ENCODE measurements around the gene CCDC57.
"Not testable (repeated sequence)": the region's sequence is repeated elsewhere in the genome, so short reads cannot be mapped to it uniquely, and the experiment has no call there.

Gene CCDC57

DNA sequence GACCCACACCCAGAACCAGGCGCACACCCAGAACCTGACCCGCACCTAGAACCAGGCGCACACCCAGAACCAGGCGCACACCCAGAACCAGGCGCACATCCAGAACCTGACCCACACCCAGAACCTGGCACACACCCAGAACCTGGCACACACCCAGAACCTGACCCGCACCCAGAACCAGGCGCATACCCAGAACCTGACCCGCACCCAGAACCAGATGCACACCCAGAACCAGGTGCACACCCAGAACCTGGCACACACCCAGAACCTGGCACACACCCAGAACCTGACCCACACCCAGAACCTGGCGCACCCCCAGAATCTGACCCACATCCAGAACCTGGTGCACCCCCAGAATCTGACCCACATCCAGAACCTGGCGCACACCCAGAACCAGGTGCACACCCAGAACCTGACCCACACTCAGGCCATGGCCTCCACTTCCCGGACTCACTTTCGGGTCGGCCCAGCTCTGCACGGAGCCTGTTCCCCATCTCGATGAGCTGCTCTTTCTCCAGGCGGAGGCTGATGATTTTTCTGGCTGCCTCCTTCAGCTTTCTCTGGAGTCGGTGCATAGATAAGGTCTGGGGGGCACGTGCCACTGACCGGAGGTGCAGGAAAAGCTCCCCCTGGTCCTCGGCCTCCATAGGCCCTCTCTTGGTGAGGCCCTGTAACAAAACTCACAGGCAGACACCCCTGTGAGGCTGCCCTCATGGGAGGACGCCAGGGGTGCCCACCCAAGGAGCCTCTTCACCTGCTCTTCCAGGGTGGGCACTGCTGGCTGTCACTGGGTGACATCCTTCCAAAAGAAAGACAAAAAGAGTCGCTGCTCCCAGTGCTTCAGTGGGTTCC, 61.3 kb downstream of the CCDC57 start:
- no peak for DNase-seq

DNA sequence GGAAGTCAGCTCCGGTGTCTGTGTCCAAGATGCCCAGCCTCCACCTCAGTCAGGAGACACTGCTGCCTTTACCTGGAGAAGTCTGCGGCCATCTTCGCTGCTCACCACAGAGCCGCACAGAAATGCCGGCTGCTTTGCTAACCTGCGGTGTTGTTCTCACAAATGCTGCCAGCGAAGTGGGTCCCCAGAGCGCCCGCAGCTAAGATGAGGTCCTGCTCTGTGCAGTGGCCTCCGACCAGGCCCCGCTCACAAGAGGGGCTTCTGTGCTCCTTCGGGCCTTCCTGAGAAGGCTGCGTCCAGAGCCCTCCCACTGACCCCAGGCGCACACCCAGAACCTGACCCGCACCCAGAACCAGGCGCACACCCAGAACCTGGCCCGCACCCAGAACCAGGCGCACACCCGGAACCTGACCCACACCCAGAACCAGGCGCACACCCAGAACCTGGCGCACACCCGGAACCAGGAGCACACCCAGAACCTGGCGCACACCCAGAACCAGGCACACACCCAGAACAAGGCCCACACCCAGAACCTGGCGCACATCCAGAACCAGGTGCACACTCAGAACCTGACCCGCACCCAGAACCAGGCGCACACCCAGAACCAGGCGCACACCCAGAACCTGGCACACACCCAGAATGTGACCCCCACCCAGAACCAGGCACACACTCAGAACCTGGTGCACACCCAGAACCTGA, 63.1 kb downstream of the CCDC57 start:
- DNase-seq = no peak

DNA sequence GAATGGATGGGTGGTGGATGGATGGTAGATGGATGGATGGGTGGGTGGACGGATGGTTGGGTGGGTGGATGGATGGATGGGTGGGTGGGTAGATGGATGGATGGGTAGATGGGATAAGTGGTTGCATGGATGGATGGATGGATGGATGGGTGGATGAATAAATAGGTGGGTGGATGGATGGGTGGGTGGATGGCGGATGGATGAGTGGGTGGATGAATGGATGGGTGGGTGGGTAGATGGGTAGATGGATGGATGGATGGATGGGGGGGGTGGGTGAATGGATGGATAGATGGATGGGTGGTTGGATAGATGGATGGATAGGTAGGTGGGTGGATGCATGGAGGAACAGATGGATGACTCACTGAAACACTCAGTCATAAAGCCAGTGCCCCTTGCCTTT, 63.6 kb downstream of the CCDC57 start:
- no peak for DNase-seq

DNA sequence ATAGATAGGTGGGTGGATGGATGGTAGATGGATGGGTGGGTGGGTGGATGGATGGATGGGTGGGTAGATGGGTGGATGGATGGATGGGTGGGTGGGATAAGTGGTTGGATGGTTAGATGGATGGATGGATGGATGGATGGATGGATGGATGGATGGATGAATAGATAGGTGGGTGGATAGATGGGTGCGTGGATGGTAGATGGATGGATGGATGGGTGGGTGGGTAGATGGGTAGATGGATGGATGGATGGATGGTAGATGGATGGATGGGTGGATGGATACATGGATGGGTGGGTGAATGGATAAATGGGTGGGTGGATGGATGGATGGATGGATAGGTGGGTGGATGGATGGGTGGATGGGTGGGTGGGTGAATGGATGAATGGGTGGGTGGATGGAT, 64.6 kb downstream of the CCDC57 start:
- no peak for DNase-seq

DNA sequence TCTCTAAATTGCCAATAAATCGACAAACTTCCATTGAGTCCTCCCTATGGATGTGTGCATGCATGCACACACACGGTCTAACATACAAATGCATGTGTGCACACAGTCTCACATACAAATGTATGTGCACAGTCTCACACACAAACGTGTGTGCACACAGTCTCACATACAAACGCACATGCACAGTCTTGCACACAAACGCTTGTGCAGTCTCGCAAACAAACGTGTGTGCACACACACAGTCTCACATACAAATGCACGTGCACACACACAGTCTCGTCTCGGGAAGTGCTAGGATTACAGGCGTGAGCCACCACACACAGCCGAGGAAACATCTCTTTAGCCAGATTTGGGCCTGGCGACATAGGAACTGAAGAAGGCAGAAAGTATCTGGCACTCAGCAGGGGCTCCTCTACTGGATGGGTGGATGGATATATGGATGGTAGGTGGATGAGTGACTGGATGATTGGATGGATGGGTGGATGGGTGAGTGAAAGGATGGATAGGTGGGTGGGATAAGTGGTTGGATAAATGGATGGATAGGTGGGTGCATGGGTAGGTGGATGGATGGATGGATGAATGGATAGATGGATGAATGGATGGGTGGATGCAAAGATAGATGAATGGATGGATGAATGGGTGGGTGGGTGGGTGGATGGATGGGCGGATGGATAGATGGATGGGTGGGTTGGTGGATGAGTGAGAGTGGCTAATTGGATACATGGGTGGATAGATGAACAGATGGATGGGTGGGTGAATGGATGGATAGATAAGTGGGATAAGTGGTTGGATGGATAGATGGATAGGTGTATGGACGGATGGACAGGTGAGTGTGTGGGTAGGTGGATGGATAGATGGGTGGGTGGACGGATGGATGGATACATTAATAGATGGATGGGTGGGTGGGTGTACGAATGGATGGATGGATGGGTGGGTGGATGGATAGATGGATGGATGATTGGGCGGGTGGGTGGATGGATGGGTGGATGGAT, 65.7 kb downstream of the CCDC57 start:
- no peak for DNase-seq

DNA sequence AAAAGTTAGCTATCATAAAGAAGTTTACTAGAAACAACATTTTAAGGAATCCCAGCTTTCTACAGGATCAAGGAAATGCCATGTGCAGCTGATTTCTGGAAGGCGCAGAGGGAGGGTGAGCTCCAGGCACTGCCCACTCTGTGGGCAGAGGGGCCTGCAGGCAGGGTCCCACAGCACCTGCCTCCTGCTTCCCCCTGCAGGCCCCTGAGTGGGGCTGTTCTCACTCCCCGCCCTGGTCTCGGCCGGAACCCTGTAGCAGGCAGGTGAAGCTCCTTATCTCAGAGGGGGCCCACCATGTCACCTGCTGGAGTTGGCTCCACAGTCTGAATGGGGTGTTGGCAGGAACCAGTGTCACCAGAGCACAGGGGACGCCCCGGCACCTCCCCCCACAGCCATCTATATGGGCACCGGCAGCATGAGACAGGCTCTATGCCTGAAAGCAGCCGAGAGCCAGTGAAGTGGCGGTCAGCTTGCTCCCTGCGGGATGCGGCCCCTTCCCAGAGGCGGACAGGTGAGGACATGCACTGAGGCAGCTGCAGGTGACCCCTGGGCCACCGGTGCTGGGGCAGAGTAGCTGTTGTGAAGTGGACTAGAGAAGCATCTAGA, 67.0 kb downstream of the CCDC57 start:
- DNase-seq = no peak

DNA sequence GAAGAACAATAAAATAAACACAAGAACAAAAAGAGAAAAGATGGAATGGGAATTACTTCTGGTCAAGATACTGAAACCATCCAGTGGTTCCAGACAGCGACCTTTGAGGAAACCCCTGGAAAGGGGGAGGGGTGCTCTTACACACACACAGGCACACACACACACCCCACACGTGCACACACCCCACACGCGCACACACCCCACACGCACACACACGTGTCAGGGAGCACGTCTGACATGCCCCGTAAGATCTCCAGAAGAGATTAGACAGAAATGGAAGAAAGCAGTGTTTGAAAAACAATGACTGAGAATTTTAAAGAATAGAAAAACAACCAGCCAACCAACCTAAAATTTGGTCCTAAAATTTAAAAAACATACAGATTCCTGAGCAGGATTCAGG, 69.3 kb downstream of the CCDC57 start:
- no peak for DNase-seq

DNA sequence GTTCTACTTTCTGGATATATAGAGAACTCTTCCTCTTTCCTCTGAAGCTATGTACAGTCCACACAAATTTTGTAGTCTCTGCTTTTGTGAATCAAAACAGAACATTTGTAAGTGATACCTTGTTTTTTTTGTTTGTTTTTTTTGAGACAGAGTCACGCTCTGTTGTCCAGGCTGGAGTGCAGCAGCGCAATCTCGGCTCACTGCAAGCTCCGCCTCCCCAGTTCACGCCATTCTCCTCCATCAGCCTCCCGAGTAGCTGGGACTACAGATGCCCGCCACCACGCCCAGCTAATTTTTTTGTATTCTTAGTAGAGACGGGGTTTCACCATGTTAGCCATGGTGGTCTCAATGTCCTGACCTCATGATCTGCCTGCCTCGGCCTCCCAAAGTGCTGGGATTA, 72.7 kb downstream of the CCDC57 start:
- DNase-seq = not testable (repeated sequence)

DNA sequence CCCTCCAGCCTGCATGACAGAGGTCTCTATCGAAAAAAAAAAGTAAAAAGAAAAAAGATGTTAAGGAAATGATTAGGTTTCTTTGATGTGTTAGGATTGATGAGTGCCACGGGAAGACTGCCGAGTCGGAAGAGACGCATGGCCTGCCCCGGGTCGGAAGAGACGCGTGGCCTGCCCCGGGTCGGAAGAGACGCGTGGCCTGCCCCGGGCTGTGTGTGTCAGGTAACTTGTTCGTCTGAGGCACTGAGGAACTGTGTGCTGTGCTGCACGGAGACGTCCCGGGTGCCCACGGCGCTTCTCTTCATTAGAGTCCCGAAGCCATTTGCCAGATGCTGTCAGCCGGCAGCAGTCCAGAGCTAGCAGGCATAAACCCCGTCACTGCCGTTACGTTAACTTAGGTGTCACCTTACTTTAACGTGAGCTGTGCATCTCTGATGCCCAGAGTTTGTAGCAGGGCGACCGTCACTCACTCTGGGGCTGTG, 74.1 kb downstream of the CCDC57 start:
- no peak for DNase-seq

DNA sequence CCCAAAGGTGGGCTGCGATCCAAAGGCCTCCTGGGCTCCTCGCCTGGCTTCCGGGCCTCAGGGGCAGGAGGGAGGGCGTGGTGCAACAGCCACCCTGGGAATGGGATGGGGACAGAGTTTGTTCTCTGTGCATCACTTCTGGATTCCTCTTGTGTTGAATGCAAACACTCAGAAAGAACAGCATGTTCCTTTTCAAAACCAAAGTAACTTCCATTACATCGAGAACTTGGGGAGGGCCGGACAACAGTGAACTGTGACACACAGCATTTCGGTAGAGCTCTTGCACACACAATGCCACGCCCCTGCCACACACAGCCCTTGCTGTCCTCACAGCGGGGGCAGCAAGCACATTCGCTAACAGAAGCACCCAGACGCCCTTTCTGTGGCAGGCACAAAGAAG, 78.5 kb downstream of the CCDC57 start:
- no peak for DNase-seq

DNA sequence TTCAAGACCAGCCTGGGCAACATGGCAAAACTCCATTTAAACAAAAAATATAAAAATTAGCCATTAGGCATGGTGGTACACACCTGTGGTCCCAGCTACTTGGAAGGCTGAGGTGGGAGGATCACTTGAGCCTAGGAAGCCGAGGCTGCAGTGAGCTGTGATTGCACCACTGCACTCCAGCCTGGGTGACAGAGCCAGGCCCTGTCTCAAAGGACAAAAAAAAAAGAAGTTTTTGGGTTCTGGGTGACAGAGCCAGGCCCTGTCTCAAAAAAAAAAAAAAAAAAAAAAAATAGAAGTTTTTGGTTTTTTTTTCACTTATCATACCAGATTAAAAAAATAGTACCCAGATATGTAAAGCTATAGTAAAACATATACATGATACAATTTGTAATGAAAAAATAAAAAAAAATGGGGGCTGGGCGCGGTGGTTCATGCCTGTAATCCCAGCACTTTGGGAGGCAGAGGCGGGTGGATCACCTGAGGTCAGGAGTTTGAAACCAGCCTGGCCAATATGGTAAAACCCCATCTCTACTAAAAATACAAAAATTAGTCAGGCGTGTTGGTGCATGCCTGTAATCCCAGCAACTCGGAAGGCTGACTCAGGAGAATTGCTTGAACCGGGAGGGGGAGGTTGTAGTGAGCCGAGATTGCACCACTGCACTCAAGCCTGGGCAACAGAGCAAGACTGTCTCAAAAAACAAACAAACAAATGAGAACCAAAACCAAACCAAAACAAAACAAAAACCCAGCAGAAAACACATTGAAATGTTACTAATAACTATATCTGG, 79.3 kb downstream of the CCDC57 start:
- DNase-seq = not testable (repeated sequence)

DNA sequence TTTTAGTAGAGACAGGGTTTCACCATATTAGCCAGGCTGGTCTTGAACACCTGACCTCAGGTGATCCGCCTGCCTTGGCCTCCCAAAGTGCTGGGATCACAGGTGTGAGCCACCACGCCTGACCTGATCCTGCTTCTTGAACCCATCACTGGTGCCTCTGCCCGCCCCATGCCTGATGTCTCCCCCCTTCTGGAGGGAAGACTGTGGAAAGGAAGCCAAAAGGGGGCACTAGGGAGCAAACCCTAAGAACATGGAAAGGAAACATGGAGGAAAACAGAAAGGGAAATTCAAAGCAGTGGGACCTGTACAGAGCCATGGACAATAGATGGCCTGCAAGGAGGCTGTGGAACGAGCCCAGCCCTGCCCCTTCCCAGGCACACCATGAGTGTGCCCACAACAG, 83.5 kb downstream of the CCDC57 start:
- DNase-seq = no peak

DNA sequence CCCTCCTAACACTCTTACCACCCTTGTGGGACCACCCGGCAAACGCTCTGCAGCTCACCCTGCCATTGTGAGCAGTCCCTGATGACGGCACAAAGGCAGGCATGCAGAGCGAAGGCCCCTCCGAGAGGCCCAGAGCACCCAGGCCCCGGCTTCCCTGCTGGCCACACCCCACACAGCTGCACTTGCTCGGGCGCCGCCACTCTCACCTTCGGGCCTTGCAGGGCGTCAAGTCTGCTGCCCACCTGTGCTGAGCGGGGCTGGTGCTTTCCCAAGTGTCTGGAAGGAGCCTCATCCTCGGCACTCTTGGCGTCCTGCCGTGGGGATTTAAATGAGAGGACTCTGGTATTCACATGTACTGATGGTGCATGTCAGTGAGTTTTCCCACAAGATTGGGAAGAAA, 84.4 kb downstream of the CCDC57 start:
- no peak for DNase-seq

DNA sequence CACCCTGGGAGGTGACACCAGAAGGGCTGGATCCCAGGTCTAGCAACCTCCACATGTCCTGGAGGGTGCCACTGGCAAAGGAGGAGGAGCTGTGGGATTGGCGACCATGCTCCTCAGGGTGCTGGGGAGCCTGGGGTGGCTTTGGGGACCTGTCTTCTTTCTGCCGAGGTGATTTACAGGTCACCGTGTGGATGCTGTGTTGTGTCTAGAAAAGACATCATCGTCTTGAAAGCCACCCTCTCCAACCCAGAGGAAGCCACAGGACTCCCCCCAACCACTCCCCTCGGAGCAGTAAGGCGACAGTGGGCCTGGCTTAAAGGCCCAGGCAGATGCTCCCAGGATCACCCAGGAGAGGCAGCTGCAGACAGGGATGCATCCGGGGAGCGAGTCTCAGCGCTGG, 84.9 kb downstream of the CCDC57 start:
- peak; percentile 10 to 58 for DNase-seq

DNA sequence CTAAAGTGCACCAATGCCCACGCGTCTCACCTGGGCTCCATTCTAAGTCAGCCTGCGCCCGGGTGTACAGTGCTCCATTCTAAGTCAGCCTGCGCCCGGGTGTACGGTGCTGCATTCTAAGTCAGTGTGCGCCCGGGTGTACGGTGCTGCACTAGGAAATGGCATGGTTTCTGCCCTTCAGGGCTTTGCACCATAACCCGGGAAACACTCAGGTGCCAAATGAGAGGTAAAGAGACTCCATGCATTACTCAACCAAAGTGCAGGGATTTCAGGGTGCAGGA, 85.4 kb downstream of the CCDC57 start:
- no peak for DNase-seq

DNA sequence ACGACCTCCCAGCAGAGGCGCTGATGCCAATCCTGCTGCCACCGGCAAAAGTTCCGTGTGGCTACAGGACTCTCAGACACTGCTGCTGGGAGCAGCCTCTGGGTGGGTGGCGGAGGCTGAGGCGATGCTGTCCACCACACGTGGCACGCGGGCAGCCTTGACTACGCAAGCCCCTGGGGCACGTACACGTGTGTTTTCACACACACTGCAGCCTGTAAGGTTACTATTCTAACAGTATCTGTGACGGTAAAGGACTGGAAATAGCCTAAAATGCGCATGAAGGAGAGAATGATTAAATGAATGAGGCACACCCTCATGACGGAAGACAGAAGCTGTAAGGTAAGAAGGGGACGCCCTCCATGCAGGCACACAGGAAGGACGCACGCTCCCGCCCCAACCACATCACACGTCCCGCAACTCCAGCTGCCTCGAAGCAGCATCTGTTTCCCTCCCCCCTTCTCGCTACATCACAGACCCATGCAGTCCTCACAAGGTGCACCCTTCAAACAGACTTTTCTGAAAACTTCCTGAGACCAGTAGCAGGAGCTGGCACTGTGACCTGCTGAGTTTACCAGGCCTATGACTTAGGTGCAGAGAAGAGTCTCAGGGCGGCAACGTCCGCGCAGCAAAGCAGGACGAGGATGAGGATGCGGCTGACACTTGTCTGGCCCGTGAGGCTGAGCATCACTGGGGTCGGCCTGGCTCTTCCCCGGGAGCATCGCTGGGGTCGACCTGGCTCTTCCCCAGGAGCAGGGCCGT, 85.9 kb downstream of the CCDC57 start:
- peak; percentile 90 to 94 for DNase-seq

DNA sequence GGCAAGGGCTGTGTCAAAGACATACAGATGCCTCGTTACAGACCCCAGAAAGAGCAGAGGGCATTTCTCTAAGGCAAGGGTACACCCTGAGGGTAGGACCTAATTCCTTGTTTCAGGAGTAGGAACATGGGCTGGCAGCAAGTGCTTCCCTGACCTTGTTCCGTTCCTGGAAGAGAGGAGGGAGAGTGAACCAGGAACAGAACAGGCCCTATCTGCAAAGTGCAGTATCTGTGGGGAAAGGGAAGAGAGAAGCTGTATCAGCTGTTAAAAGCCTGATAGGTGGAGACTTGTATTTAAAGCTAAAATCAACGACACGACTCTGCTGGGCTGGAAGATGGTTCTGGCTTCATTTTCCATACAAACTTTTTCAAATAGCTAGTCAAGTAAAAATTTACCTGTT, 88.5 kb downstream of the CCDC57 start:
- no peak for DNase-seq

DNA sequence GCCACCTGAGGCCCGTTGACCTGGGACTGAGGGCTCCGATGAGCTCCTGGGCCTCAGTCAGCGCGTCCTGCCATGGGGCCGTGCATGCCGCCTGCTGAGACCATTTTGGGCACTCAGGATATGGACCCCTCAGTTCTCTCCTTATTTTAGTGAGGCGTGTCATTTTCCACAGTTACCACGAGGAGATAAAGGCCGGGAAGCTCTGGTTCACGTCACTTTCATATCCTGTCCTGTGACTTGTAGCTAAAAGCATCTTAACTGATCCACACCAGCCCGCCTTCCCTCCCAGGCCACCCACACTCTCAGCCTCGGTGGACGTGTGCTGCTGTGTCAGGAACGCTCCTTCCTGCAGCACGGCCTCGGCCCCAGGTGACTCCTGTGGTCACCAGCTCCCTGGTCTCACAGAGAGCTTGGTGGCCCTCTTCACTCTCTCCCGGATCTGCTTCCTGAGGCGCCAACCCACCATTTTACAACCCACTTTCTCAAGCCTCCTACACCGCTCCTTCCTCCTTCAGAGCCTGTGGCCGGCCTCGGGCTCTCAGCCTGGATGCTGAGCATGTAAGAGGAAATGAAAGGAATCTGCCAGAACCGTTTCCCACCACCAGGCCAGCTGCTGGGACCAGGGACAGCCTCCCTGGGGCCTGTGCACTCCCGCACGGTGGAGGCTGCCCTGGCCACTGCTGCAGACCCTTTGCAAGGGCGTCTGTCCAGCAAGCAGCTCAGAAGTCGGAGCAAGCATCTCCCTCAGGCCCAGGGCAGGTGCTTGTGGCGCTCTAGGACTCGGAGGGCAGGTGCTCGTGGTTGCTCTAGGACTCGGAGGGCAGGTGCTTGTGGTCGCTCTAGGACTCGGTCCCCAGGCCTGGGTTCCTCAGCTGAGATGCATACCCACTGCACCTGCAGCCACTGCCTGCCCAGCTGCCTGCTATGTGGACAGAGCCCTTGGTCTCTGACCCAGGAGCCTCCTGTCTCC, 90.7 kb downstream of the CCDC57 start:
- DNase-seq = no peak

DNA sequence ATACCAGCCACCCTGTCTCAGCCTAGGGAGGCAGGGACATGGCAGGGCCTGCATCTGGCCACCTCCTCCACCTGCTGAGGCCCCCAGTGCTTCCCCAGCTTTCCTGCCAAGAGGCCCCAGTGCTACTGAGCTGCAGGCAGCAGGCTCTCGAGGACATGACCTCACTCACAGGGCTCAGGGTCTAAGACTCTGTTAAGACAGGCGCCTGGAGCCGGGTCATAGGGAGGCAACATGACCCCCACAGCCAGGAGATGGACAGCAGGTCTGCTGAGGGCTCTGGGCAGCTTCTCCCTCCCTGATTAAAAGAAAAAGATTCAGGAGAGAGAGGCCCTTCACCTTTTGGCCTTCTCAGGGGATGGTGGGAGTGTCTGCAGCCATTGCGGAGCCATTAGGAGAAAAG, 91.4 kb downstream of the CCDC57 start:
- DNase-seq = no peak

DNA sequence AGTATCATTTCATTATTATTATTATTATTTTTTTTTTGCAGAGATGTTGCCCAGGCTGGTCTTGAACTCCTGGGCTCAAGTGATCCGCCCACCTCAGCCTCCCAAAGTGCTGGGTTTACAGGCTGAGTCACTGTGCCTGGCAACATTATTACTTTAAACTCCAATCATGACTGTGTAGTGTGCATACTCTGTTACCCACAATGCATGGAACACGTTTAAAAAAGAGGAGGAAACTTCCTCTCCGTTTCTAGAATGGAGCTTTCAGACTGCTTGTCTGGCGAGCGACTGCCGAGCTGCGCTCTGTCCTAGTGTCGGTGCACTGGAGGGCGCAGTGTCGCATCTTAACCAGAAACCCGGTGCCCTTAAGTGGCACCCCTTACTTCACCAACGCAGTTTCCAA, 92.5 kb downstream of the CCDC57 start:
- DNase-seq = peak in 1 of 2 donors; percentile 33

Measured in CD4-positive, alpha-beta T cell treated with Interleukin-1 beta for 1 hour (primary cell).